HepG2 (cell line): ENCODE data around the gene EGFL8. TPM values are rescaled to one million over a fixed set of nuclear protein-coding genes. Genes with fewer than 3 reads are reported as not detected.

Source experiments
- ATF1 ChIP-seq: IDR thresholded peaks from 2 replicates; pipeline ENCODE4 v1.6.1; 2016; ENCODE audit warnings: mild to moderate bottlenecking, control low read depth
- BRD4 ChIP-seq: sonication (generic); formaldehyde crosslinking; IDR thresholded peaks from 2 replicates; pipeline ENCODE4 v1.4.0; 2020; ENCODE audit warnings: missing genetic modification reagents
- DRAP1 ChIP-seq: IDR thresholded peaks from 2 replicates; pipeline ENCODE4 v1.6.1; 2016; ENCODE audit warnings: missing genetic modification reagents, missing compliant biosample characterization
- HNRNPH1 ChIP-seq: fragments of 200-400 bp; formaldehyde crosslinking; optimal IDR thresholded peaks from 2 replicates; pipeline ENCODE3; 2017; ENCODE audit warnings: mild to moderate bottlenecking, low read depth, low read length
- HNRNPK ChIP-seq: fragments of 200-400 bp; formaldehyde crosslinking; IDR thresholded peaks from 2 replicates; pipeline ENCODE4 v1.6.1; 2018; ENCODE audit warnings: low read length, low read depth, moderate library complexity, mild to moderate bottlenecking; ENCODE audit not compliant: poor library complexity, severe bottlenecking
- HNRNPLL ChIP-seq: fragments of 200-400 bp; formaldehyde crosslinking; IDR thresholded peaks from 2 replicates; pipeline ENCODE4 v1.6.1; 2017; ENCODE audit warnings: mild to moderate bottlenecking, low read depth, low read length; ENCODE audit not compliant: poor library complexity, severe bottlenecking
- LCORL ChIP-seq, 2 experiments: fragments of 450-650 bp in 1 of 2; sonication (generic) in 1 of 2; formaldehyde crosslinking in 1 of 2; IDR thresholded peaks; 2 replicates each; pipeline versions ENCODE4 v1.5.0 to v1.6.1; 2017 to 2020; ENCODE audit warnings: antibody characterized with exemption in 1 of 2, missing genetic modification reagents in 1 of 2
- NR1H2 ChIP-seq: sonication (generic); formaldehyde crosslinking; IDR thresholded peaks from 2 replicates; pipeline ENCODE4 v1.8.1; 2022; ENCODE audit warnings: low read depth, missing genetic modification reagents, borderline replicate concordance
- PAWR ChIP-seq: sonication (generic); formaldehyde crosslinking; IDR thresholded peaks from 2 replicates; pipeline ENCODE4 v1.4.0; 2020; ENCODE audit warnings: missing genetic modification reagents, mild to moderate bottlenecking, borderline replicate concordance
- PHF5A ChIP-seq: IDR thresholded peaks from one replicate; pipeline ENCODE4 v1.6.1; 2018; ENCODE audit warnings: low read depth, missing genetic modification reagents; ENCODE audit not compliant: unreplicated experiment
- SIX1 ChIP-seq: sonication (generic); formaldehyde crosslinking; IDR thresholded peaks from 2 replicates; pipeline ENCODE4 v1.4.0; 2020; ENCODE audit warnings: missing genetic modification reagents, borderline replicate concordance
- SRSF4 ChIP-seq: fragments of 200-400 bp; formaldehyde crosslinking; IDR thresholded peaks from one replicate; pipeline ENCODE4 v1.6.1; 2018; ENCODE audit warnings: mild to moderate bottlenecking, low read depth, low read length, moderate library complexity; ENCODE audit not compliant: poor library complexity, severe bottlenecking
- YEATS2 ChIP-seq: sonication (generic); formaldehyde crosslinking; IDR thresholded peaks from 2 replicates; pipeline ENCODE4 v1.4.0; 2020; ENCODE audit warnings: missing genetic modification reagents, borderline replicate concordance
- ZBTB1 ChIP-seq: sonication (generic); formaldehyde crosslinking; IDR thresholded peaks from 2 replicates; pipeline ENCODE4 v1.4.0; 2020; ENCODE audit warnings: missing genetic modification reagents, borderline replicate concordance
- ZNF430 ChIP-seq: sonication (generic); formaldehyde crosslinking; IDR thresholded peaks from 2 replicates; pipeline ENCODE4 v1.9.0; 2021; ENCODE audit warnings: mild to moderate bottlenecking, missing genetic modification reagents
- ZNF562 ChIP-seq: sonication (generic); formaldehyde crosslinking; IDR thresholded peaks from 2 replicates; pipeline ENCODE4 v1.8.0; 2022; ENCODE audit warnings: missing genetic modification reagents, borderline replicate concordance
- ZNF616 ChIP-seq: sonication (generic); formaldehyde crosslinking; IDR thresholded peaks from 2 replicates; pipeline ENCODE4 v1.5.0; 2020; ENCODE audit warnings: low read depth, mild to moderate bottlenecking, missing genetic modification reagents
- ZNF672 ChIP-seq: sonication (generic); formaldehyde crosslinking; IDR thresholded peaks from 2 replicates; pipeline ENCODE4 v1.8.1; 2022; ENCODE audit warnings: missing genetic modification reagents
- ZSCAN12 ChIP-seq: sonication (generic); formaldehyde crosslinking; IDR thresholded peaks from 2 replicates; pipeline ENCODE4 v1.9.0; 2021; ENCODE audit warnings: mild to moderate bottlenecking, missing genetic modification reagents
- polyA plus RNA-seq, 8 experiments: library from polyadenylated mRNA; depleted of rRNA in 3 of 8; stranded (reverse) in 7 of 8; unstranded in 1 of 8; fragments of >200 nt; fragmentation: Illumina TruSeq in 4 of 8; extraction: Trizol in 4 of 8; gene quantifications; 2 replicates each; pipeline versions ENCODE4 v1.2.1 to v1.2.3, GENCODE V29; 2011 to 2016; ENCODE audit warnings: low read depth in 4 of 8, missing spikeins in 1 of 8, mixed read lengths in 1 of 8; ENCODE audit not compliant: insufficient read depth in 1 of 8
- total RNA-seq, 5 experiments: library from RNA; depleted of rRNA; stranded (reverse); fragments of >200 nt; fragmentation: Illumina TruSeq; extraction: Trizol; gene quantifications; 2 replicates each; pipeline ENCODE4 v1.2.3, GENCODE V29; 2016; ENCODE audit warnings: low read depth in 1 of 5
- TF ChIP-seq, protein P1 (sequence below): sonication (generic); formaldehyde crosslinking; IDR thresholded peaks from 2 replicates; pipeline ENCODE4 v1.5.0; 2020; ENCODE audit warnings: mild to moderate bottlenecking, missing genetic modification reagents
- TF ChIP-seq, protein P2 (sequence below): fragments of 450-650 bp; IDR thresholded peaks from 2 replicates; pipeline ENCODE4 v1.6.1; 2017
- TF ChIP-seq, protein P3 (sequence below): sonication (generic); formaldehyde crosslinking; conservative IDR thresholded peaks from 2 replicates; pipeline ENCODE4 v1.8.0; 2022; ENCODE audit warnings: mild to moderate bottlenecking, moderate library complexity, missing genetic modification reagents
- TF ChIP-seq, protein P4 (sequence below): IDR thresholded peaks from 2 replicates; pipeline ENCODE4 v1.6.1; 2018; ENCODE audit warnings: missing genetic modification reagents, mild to moderate bottlenecking, missing compliant biosample characterization

EGFL8 gene
- total and polyA plus RNA-seq, 2 of the 13 experiments (the other 11 are each of a cell fraction or from before 2014, with no cell fraction given): 10.0 to 11.5 TPM

DNA sequence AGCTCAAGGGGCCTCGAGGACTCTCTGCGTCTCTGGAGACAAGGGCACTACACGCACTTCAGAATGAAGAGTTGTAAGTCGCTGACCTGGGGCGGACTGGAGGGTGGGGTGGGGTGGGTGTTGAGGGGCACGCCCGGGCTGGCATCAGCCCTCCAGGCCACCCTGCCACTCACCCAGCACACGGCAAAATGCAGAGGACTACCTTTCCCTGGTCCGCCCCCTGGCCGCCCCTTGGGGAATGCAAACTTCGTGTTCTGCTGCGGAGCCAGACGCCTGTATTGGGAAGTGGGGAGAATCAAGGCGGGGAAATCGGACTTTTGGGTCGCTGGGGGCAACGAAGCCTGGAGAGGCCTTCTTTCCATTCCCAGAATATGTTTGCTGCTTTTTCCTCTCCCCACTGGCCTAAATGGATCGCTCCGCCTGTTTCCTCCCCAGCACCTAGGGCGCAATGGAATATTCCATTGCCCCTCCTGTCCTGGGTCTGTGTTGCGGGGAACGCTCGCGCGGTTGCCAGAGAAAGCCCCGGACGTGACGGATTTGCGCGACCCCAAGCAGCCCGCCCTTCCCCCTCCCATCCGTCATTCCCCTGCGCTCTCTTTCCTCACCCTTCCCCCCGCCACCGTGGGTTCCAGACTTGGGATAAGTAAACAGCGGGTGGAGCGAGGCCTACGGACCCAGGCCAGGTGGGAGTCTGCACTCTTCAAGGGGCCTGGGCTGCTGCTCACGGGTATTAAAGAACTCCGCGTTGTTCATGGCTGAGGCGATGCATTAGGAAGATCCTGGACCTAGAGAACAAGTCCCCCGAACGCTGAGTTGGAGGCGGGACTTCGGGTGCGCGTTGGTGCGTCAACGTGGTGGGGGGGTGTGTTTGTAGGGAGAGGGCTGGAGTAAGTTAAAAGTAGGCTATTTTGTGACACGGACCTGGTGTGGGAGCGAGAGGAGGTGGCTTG lies 10.6 kb upstream of the EGFL8 start, which contains the start of gene PPT2 (continued):
- TF ChIP-seq, protein P1, sequence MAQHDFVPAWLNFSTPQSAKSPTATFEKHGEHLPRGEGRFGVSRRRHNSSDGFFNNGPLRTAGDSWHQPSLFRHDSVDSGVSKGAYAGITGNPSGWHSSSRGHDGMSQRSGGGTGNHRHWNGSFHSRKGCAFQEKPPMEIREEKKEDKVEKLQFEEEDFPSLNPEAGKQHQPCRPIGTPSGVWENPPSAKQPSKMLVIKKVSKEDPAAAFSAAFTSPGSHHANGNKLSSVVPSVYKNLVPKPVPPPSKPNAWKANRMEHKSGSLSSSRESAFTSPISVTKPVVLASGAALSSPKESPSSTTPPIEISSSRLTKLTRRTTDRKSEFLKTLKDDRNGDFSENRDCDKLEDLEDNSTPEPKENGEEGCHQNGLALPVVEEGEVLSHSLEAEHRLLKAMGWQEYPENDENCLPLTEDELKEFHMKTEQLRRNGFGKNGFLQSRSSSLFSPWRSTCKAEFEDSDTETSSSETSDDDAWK: no peak
- TF ChIP-seq YEATS2 (peak; percentile 93), LCORL (IDR thresholded peaks at IDR 0.05) (no peak), LCORL (CRISPR knock-in tag; IDR thresholded peaks at IDR 0.05) (no peak), ZSCAN12 (no peak), ZNF672 (CRISPR knock-in tag) (no peak), ZNF430 (CRISPR knock-in tag) (no peak; the same call in 1 of the 2 replicates), ZBTB1 (CRISPR knock-in tag) (no peak), NR1H2 (CRISPR knock-in tag) (no peak), SIX1 (CRISPR knock-in tag) (0 out of 2 replicates have a peak, but pooled peaks have one; percentile 12), BRD4 (peak; percentile 24), ZNF562 (CRISPR knock-in tag) (no peak), PAWR (no peak; the same call in 1 of the 2 replicates), ZNF616 (CRISPR knock-in tag) (no peak), HNRNPH1 (no peak), SRSF4 (no peak), DRAP1 (CRISPR knock-in tag) (peak; percentile 69; the same call in 1 of the 2 replicates), HNRNPLL (peak; percentile 85), HNRNPK (no peak), PHF5A (CRISPR knock-in tag) (no peak), ATF1 (CRISPR knock-in tag) (peak; percentile 96)
- TF ChIP-seq, protein P2, sequence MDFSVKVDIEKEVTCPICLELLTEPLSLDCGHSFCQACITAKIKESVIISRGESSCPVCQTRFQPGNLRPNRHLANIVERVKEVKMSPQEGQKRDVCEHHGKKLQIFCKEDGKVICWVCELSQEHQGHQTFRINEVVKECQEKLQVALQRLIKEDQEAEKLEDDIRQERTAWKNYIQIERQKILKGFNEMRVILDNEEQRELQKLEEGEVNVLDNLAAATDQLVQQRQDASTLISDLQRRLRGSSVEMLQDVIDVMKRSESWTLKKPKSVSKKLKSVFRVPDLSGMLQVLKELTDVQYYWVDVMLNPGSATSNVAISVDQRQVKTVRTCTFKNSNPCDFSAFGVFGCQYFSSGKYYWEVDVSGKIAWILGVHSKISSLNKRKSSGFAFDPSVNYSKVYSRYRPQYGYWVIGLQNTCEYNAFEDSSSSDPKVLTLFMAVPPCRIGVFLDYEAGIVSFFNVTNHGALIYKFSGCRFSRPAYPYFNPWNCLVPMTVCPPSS: no peak
- TF ChIP-seq, protein P3, sequence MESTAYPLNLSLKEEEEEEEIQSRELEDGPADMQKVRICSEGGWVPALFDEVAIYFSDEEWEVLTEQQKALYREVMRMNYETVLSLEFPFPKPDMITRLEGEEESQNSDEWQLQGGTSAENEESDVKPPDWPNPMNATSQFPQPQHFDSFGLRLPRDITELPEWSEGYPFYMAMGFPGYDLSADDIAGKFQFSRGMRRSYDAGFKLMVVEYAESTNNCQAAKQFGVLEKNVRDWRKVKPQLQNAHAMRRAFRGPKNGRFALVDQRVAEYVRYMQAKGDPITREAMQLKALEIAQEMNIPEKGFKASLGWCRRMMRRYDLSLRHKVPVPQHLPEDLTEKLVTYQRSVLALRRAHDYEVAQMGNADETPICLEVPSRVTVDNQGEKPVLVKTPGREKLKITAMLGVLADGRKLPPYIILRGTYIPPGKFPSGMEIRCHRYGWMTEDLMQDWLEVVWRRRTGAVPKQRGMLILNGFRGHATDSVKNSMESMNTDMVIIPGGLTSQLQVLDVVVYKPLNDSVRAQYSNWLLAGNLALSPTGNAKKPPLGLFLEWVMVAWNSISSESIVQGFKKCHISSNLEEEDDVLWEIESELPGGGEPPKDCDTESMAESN (CRISPR knock-in tag): no peak; the same call in 1 of the 2 replicates
- TF ChIP-seq, protein P4, sequence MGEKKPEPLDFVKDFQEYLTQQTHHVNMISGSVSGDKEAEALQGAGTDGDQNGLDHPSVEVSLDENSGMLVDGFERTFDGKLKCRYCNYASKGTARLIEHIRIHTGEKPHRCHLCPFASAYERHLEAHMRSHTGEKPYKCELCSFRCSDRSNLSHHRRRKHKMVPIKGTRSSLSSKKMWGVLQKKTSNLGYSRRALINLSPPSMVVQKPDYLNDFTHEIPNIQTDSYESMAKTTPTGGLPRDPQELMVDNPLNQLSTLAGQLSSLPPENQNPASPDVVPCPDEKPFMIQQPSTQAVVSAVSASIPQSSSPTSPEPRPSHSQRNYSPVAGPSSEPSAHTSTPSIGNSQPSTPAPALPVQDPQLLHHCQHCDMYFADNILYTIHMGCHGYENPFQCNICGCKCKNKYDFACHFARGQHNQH (CRISPR knock-in tag): peak; percentile 60; the same call in 1 of the 2 replicates
